K562 (cell line): ENCODE data around the gene PGAP3. TPM values are rescaled to one million over a fixed set of nuclear protein-coding genes. Genes with fewer than 3 reads are reported as not detected.

ENCODE experiments used
- AFF4 ChIP-seq: sonication (generic); formaldehyde crosslinking; IDR thresholded peaks from 2 replicates; pipeline ENCODE4 v1.8.0; 2023; ENCODE audit warnings: mild to moderate bottlenecking, missing genetic modification reagents
- ARID1B ChIP-seq: fragments of 450-650 bp; IDR thresholded peaks from 2 replicates; pipeline ENCODE4 v1.6.1; 2016; ENCODE audit warnings: antibody characterized with exemption, mild to moderate bottlenecking, inconsistent platforms
- CBX1 ChIP-seq: sonication (generic); IDR thresholded peaks from 2 replicates; pipeline ENCODE4 v1.6.1; 2016; ENCODE audit warnings: antibody characterized with exemption, low read depth, mild to moderate bottlenecking
- CBX3 ChIP-seq, 2 experiments: IDR thresholded peaks; 1 replicate in 1 of 2; 2 replicates in 1 of 2; pipeline ENCODE4 v1.6.1; 2012; ENCODE audit warnings: inconsistent platforms in 2 of 2, low read length in 2 of 2, borderline replicate concordance in 1 of 2, control low read depth in 1 of 2
- CCNT2 ChIP-seq: IDR thresholded peaks from 2 replicates; pipeline ENCODE4 v1.6.1; 2011; ENCODE audit warnings: borderline replicate concordance, low read depth, mild to moderate bottlenecking, moderate library complexity, mixed read lengths, low read length; ENCODE audit not compliant: insufficient read length; ENCODE audit errors: extremely low read depth
- MAFF ChIP-seq: IDR thresholded peaks from 2 replicates; pipeline ENCODE4 v1.6.1; 2012; ENCODE audit warnings: low read length, improper control_type of control experiment
- MAZ ChIP-seq, 2 experiments: fragments of 450-650 bp in 1 of 2; sonication (generic) in 1 of 2; formaldehyde crosslinking; IDR thresholded peaks in 1 of 2; conservative IDR thresholded peaks in 1 of 2; 2 replicates each; pipeline versions ENCODE4 v1.4.0 to v1.5.0; 2020; ENCODE audit warnings: mild to moderate bottlenecking in 1 of 2, missing genetic modification reagents in 1 of 2
- MNT ChIP-seq, 2 experiments: fragments of 450-650 bp; conservative IDR thresholded peaks; 2 replicates each; pipeline ENCODE4 v1.6.1; 2017; ENCODE audit warnings: mild to moderate bottlenecking in 2 of 2, moderate library complexity in 2 of 2
- MTA3 ChIP-seq: fragments of 450-650 bp; formaldehyde crosslinking; IDR thresholded peaks from 2 replicates; pipeline ENCODE4 v1.6.1; 2017; ENCODE audit warnings: mild to moderate bottlenecking, borderline replicate concordance
- MYNN ChIP-seq, 2 experiments: sonication (generic); formaldehyde crosslinking in 1 of 2; IDR thresholded peaks; 2 replicates each; pipeline versions ENCODE4 v1.5.0 to v1.6.1; 2016 to 2020; ENCODE audit warnings: antibody characterized with exemption in 1 of 2, missing genetic modification reagents in 1 of 2
- PCBP2 ChIP-seq: fragments of 200-400 bp; formaldehyde crosslinking; IDR thresholded peaks from 2 replicates; pipeline ENCODE4 v1.6.1; 2018; ENCODE audit warnings: low read length, low read depth, mild to moderate bottlenecking, moderate library complexity; ENCODE audit not compliant: poor library complexity, severe bottlenecking
- POLR2AphosphoS2 ChIP-seq: IDR thresholded peaks from 2 replicates; pipeline ENCODE4 v1.6.1; 2012; ENCODE audit warnings: low read length, improper control_type of control experiment
- RBFOX2 ChIP-seq: fragments of 200-400 bp; formaldehyde crosslinking; IDR thresholded peaks from 2 replicates; pipeline ENCODE4 v1.6.1; 2017; ENCODE audit warnings: low read depth, mild to moderate bottlenecking, low read length, moderate library complexity
- SMARCA5 ChIP-seq: fragments of 450-650 bp; IDR thresholded peaks from 2 replicates; pipeline ENCODE4 v1.6.1; 2016
- SRF ChIP-seq, 2 experiments: fragments of 250-450, 450-650 bp in 1 of 2; sonication (Bioruptor Pico) in 1 of 2; sonication (generic) in 1 of 2; formaldehyde crosslinking; IDR thresholded peaks; 2 replicates each; pipeline versions ENCODE4 v1.5.0 to v1.5.1; 2020 to 2022; ENCODE audit warnings: mild to moderate bottlenecking in 1 of 2, missing genetic modification reagents in 1 of 2
- TRIM28 ChIP-seq: fragments of 450-650 bp; IDR thresholded peaks from 2 replicates; pipeline ENCODE4 v1.6.1; 2017
- USF2 ChIP-seq: sonication (generic); formaldehyde crosslinking; IDR thresholded peaks from 2 replicates; pipeline ENCODE4 v1.5.0; 2020; ENCODE audit warnings: missing genetic modification reagents
- YY1 ChIP-seq, 3 experiments: IDR thresholded peaks; 2 replicates each; pipeline ENCODE4 v1.6.1; 2011; ENCODE audit warnings: low read length in 2 of 3, mild to moderate bottlenecking in 2 of 3, moderate library complexity in 2 of 3, borderline replicate concordance in 1 of 3, control low read depth in 1 of 3, low read depth in 1 of 3; ENCODE audit not compliant: insufficient read depth in 3 of 3, insufficient replicate concordance in 2 of 3, control insufficient read depth in 1 of 3, insufficient read length in 1 of 3; ENCODE audit errors: extremely low read depth in 1 of 3
- ZNF830 ChIP-seq: fragments of 250-450 bp; sonication (Bioruptor Pico); IDR thresholded peaks from 2 replicates; pipeline ENCODE4 v1.5.0; 2021; ENCODE audit warnings: mild to moderate bottlenecking
- polyA plus RNA-seq, 8 experiments: library from polyadenylated mRNA; depleted of rRNA in 4 of 8; stranded (reverse) in 5 of 8; unstranded in 3 of 8; fragments of >200 nt; fragmentation: Nextera tagmentation in 2 of 8; fragmentation: Illumina TruSeq in 1 of 8; extraction: Ambion mirVana in 2 of 8; extraction: Trizol in 1 of 8; gene quantifications; 2 replicates each; pipeline versions ENCODE4 v1.2.1 to v1.2.3, GENCODE V29; 2011 to 2014; ENCODE audit warnings: inconsistent platforms in 1 of 8, missing spikeins in 1 of 8
- total RNA-seq, 7 experiments: library from RNA; depleted of rRNA in 6 of 7; stranded (reverse); fragments of >200 nt in 6 of 7; fragmentation: Illumina TruSeq in 2 of 7; extraction: Trizol in 2 of 7; gene quantifications; 2 replicates each; pipeline versions ENCODE4 v1.2.1 to v1.2.3, GENCODE V29; 2011 to 2021; ENCODE audit warnings: low replicate concordance in 1 of 7

The PGAP3 gene
- total and polyA plus RNA-seq, 9 of the 15 experiments (the other 6 are each of a cell fraction or from before 2014, with no cell fraction given) = 0.38 to 9.4 (median 4.5) TPM

- TF ChIP-seq MAZ (CRISPR knock-in tag; conservative IDR thresholded peaks at IDR 0.05 in 1 of 2, IDR thresholded peaks at IDR 0.05 in 1 of 2) = peak in 1 of 2 experiments; percentile 83; a peak in 2 of 4 replicates
- no peak for TF ChIP-seq ZNF830 (CRISPR knock-in tag)
- 0 out of 2 replicates have a peak, but pooled peaks have one; percentile 58 for TF ChIP-seq SMARCA5
- TF ChIP-seq AFF4 (CRISPR knock-in tag) = no peak
- peak; percentile 4; the same call in 1 of the 2 replicates for TF ChIP-seq MYNN (IDR thresholded peaks at IDR 0.05)
- no peak for TF ChIP-seq MYNN (CRISPR knock-in tag; IDR thresholded peaks at IDR 0.05)
- peak in 1 of 3 experiments; percentile 10 for TF ChIP-seq YY1 (IDR thresholded peaks at IDR 0.05; ENCODE audit: borderline replicate concordance in 1 of 3, control insufficient read depth in 1 of 3, extremely low read depth in 1 of 3, insufficient read depth in 3 of 3, insufficient read length in 1 of 3, insufficient replicate concordance in 2 of 3, low read depth in 1 of 3, low read length in 2 of 3)
- TF ChIP-seq PCBP2 = no peak
- peak; percentile 50; the same call in 1 of the 2 replicates for TF ChIP-seq CBX1
- peak; percentile 18 for TF ChIP-seq CCNT2
- TF ChIP-seq USF2 (CRISPR knock-in tag) = peak; percentile 32; the same call in 1 of the 2 replicates
- peak; percentile 16; the same call in 1 of the 2 replicates for TF ChIP-seq ARID1B
- TF ChIP-seq MAFF = no peak
- peak in 1 of 2 experiments; percentile 26; a peak in 1 of 4 replicates for TF ChIP-seq SRF (CRISPR knock-in tag; IDR thresholded peaks at IDR 0.05)
- peak; percentile 56 for TF ChIP-seq RBFOX2
- TF ChIP-seq TRIM28 = 0 out of 2 replicates have a peak, but pooled peaks have one; percentile 48
- 0 out of 2 replicates have a peak, but pooled peaks have one; percentile 39 for TF ChIP-seq MTA3
- TF ChIP-seq POLR2AphosphoS2 = peak; percentile 31; the same call in 1 of the 2 replicates
- no peak for TF ChIP-seq CBX3 (IDR thresholded peaks at IDR 0.05; ENCODE audit: borderline replicate concordance in 1 of 2, low read length in 2 of 2)
- peak in 1 of 2 experiments; percentile 58; a peak in 3 of 4 replicates for TF ChIP-seq MNT (conservative IDR thresholded peaks at IDR 0.05)
Observed at GRCh38 chr17:39663688-39664580, 23.9 kb downstream of the PGAP3 start (continued).
